Thoracic aorta (tissue), 2 donors: ENCODE data around the gene DLG4. TPM values are rescaled to one million over a fixed set of nuclear protein-coding genes. Genes with fewer than 3 reads are reported as not detected.

ENCODE experiments used
- ATAC-seq: fragments of 150-250 bp; one replicate; pipeline ENCODE4 v1.8.0; 2017; ENCODE audit warnings: low read depth; ENCODE audit not compliant: insufficient number of reproducible peaks, low FRiP score
- DNase-seq: peaks from one replicate; pipeline ENCODE4 v3.0.0-alpha.2; 2020; ENCODE audit warnings: low spot score
- H3K27ac ChIP-seq, 2 donors: fragments of 200-600 bp; sonication (generic); 1 replicate in 1 of 2; 2 replicates in 1 of 2; pipeline ENCODE4 v1.5.1; 2016; ENCODE audit warnings: mild to moderate bottlenecking in 2 of 2, moderate library complexity in 2 of 2
- H3K27me3 ChIP-seq: fragments of 200-600 bp; sonication (generic); replicated peaks from 2 replicates; pipeline ENCODE4 v1.6.0; 2016; ENCODE audit warnings: mild to moderate bottlenecking; ENCODE audit not compliant: insufficient read depth
- H3K36me3 ChIP-seq: fragments of 200-600 bp; sonication (generic); one replicate; pipeline ENCODE4 v1.5.1; 2016
- H3K4me1 ChIP-seq, 2 donors: fragments of 200-600 bp; sonication (generic); 1 replicate in 1 of 2; 2 replicates in 1 of 2; pipeline versions ENCODE4 v1.5.1 to v1.6.0; 2016; ENCODE audit warnings: low read depth in 2 of 2, mild to moderate bottlenecking in 1 of 2; ENCODE audit not compliant: control insufficient read depth in 1 of 2
- H3K4me3 ChIP-seq: fragments of 200-600 bp; sonication (generic); 2 replicates; pipeline ENCODE4 v1.5.1; 2016; ENCODE audit warnings: mild to moderate bottlenecking
- H3K9me3 ChIP-seq: fragments of 200-600 bp; sonication (generic); 2 replicates; pipeline ENCODE4 v1.5.1; 2016
- total RNA-seq, 2 donors: library from RNA; depleted of rRNA; stranded (reverse); fragments of >200 nt; gene quantifications; one replicate each; pipeline versions ENCODE4 v1.1.0 to v1.2.3, GENCODE V29; 2016
- TF ChIP-seq, protein P1 (sequence below): fragments of 200-600 bp; sonication (generic); IDR thresholded peaks from one replicate; pipeline ENCODE4 v1.5.1; 2019; ENCODE audit warnings: antibody characterized with exemption

Gene DLG4
- total RNA-seq, 2 donors from 2014 or later: 14.0 to 14.8 TPM

DNA sequence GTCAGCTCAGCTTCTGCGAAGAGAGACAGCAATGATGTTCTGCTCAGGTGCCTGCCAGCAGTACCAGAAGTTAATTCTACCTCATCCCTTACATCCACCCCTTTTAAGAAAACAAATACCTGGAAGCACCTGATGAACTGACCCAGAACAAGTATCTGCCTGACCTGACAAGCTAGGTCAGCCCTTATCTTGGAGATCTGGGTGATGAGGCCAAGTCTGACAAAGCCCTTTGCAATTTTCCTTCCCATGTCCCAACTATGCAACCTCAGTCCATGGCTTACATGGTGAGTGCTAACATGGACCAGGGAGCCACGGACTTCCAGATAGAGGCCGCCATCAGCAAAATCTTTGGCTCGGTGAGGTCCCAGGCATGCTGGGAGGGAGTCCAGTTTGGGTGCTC lies 3.7 kb upstream of the DLG4 start:
- ATAC-seq (no peak), DNase-seq (no peak)
- H3K27me3 ChIP-seq: no peaks in the 10 kb centered on the region
- peaks cover 5 to 28% of the 10 kb centered on the region in 2 donors for H3K4me1 ChIP-seq
- H3K9me3 ChIP-seq: no peaks in the 10 kb centered on the region
- no peak overlapping the region for H3K27ac ChIP-seq
- TF ChIP-seq, protein P1, sequence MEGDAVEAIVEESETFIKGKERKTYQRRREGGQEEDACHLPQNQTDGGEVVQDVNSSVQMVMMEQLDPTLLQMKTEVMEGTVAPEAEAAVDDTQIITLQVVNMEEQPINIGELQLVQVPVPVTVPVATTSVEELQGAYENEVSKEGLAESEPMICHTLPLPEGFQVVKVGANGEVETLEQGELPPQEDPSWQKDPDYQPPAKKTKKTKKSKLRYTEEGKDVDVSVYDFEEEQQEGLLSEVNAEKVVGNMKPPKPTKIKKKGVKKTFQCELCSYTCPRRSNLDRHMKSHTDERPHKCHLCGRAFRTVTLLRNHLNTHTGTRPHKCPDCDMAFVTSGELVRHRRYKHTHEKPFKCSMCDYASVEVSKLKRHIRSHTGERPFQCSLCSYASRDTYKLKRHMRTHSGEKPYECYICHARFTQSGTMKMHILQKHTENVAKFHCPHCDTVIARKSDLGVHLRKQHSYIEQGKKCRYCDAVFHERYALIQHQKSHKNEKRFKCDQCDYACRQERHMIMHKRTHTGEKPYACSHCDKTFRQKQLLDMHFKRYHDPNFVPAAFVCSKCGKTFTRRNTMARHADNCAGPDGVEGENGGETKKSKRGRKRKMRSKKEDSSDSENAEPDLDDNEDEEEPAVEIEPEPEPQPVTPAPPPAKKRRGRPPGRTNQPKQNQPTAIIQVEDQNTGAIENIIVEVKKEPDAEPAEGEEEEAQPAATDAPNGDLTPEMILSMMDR: no peak
- H3K36me3 ChIP-seq: peaks cover 44% of the 10 kb centered on the region
- H3K4me3 ChIP-seq: no peak overlapping the region

DNA sequence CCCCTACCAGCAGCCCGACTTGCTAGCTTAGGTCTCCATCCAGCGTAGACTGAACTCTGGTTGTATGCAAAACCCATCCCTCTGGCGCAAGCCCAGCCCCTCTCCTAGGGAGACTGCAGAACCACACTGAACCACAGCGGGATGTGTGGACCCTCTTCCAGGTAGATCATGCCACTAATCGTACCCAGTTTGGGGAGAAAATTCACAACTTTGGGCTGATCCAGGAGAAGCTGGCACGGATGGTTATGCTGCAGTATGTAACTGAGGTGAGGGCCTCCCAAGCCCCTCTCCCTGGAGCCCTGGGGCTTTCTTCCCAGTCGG lies 3.3 kb upstream of the DLG4 start:
- Histone ChIP-seq H3K4me3 (no peak overlapping the region), H3K36me3 (peaks cover 40% of the 10 kb centered on the region), H3K27ac (no peak overlapping the region), H3K9me3 (no peaks in the 10 kb centered on the region), H3K27me3 (no peaks in the 10 kb centered on the region), H3K4me1 (peaks cover 9 to 33% of the 10 kb centered on the region in 2 donors)
- TF ChIP-seq, protein P1: no peak
- no peak for ATAC-seq
- no peak for DNase-seq

DNA sequence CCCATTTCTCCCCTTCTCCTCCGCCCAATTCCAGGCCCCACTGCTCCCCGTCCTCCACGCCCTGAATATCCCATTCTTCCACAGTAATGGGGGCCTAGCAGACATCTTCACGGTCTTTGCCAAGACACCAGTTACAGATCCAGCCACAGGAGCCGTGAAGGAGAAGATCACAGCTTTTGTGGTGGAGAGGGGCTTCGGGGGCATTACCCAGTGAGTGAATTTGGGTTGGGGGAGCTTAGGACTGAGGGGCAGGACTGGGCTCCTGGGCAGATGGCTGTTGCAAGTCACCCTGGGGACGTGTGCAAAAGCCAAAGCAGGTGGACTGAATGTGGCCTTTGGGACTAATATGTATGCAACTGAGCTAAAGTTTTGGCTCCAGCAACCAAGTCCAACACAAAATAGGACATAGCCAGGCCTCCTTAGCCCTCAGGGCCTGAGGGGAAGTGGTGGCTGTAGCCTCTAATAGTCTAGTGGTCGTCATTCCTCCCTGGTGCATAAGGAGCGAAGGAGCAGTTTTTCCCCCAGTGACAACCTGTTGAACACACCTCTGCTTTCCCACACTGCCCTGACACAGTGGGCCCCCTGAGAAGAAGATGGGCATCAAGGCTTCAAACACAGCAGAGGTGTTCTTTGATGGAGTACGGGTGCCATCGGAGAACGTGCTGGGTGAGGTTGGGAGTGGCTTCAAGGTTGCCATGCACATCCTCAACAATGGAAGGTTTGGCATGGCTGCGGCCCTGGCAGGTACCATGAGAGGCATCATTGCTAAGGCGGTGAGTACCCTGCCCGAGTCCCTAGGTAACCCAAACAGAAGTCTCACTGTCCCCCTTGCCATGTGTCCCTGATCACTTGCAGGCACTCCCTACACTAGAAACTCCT lies 2.7 kb upstream of the DLG4 start:
- TF ChIP-seq, protein P1: no peak
- Histone ChIP-seq H3K27me3 (no peaks in the 10 kb centered on the region), H3K27ac (no peak overlapping the region), H3K4me1 (peaks cover 12 to 37% of the 10 kb centered on the region in 2 donors), H3K36me3 (peaks cover 36% of the 10 kb centered on the region), H3K4me3 (no peak overlapping the region), H3K9me3 (no peaks in the 10 kb centered on the region)
- no peak for ATAC-seq
- DNase-seq: no peak

DNA sequence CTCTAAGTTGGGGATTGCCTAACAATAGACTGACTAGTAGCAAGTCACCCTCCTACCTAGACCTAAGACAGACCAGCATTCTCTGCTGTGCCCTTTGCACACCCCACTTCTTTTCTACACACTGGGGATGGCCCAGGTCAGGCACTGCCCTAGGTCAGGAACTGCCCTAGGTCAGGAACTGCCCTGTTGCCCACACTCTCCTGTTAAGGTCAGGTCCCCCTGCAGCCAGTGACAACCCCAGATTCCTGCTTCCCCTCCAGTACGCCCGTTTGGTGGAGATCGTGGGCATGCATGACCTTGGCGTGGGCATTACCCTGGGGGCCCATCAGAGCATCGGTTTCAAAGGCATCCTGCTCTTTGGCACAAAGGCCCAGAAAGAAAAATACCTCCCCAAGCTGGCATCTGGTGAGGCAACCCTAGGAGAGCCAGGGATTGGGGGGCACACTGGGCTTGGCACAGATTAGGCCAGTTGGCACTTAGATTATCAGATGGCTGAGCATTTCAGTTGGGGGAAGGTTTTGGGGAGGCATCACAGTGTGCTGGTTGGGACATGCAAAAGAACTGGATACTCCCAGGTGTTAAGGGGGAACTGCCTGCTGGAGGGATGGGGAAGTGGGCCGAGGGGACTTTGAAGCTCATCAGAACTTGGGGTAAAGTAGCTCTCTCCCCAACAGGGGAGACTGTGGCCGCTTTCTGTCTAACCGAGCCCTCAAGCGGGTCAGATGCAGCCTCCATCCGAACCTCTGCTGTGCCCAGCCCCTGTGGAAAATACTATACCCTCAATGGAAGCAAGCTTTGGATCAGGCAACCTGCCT lies 1.8 kb upstream of the DLG4 start:
- ATAC-seq (no peak), DNase-seq (no peak)
- no peak overlapping the region for H3K27ac ChIP-seq
- H3K4me3 ChIP-seq: no peak overlapping the region
- H3K9me3 ChIP-seq: no peaks in the 10 kb centered on the region
- H3K27me3 ChIP-seq: no peaks in the 10 kb centered on the region
- TF ChIP-seq, protein P1: no peak
- peaks cover 28% of the 10 kb centered on the region for H3K36me3 ChIP-seq
- H3K4me1 ChIP-seq: peaks cover 18 to 42% of the 10 kb centered on the region in 2 donors

DNA sequence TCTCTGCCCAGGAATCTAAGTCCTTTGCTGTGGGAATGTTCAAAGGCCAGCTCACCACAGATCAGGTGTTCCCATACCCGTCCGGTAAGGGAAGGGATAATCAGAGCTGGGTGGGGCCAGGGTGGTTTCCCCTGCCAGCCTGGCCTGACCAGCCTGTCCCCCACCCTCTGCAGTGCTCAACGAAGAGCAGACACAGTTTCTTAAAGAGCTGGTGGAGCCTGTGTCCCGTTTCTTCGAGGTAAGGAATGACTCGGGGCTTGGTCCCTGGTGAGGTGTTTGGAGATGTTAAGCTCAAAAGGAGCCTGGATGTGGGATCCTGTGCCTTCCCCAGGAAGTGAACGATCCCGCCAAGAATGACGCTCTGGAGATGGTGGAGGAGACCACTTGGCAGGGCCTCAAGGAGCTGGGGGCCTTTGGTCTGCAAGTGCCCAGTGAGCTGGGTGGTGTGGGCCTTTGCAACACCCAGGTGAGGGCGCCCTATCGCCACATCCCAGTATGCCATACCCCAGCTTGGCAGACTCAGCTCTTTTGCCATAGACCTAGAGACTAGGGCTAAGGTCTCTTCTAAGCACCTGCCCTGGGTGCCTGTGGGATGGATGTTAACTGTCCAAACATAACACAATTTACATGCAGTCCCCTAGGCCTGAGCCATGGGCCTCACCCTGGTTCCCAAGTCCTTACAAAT lies 1.1 kb upstream of the DLG4 start:
- H3K27ac ChIP-seq: peak overlapping the region; percentile 89 to 90
- H3K4me1 ChIP-seq: peaks cover 25 to 49% of the 10 kb centered on the region in 2 donors
- no peaks in the 10 kb centered on the region for H3K9me3 ChIP-seq
- peak overlapping the region; percentile 83 for H3K4me3 ChIP-seq
- ATAC-seq: no peak
- H3K27me3 ChIP-seq: no peaks in the 10 kb centered on the region
- TF ChIP-seq, protein P1: peak; percentile 21
- peaks cover 21% of the 10 kb centered on the region for H3K36me3 ChIP-seq
- no peak for DNase-seq
